T47D (cell line): Measurements from ENCODE around the gene VPS39.
A peak's percentile ranks its signal among the peaks of the same experiment; 100 is the strongest.

Source experiments
- DNase-seq, 2 experiments: peaks; one replicate each; pipeline versions ENCODE4 v3.0.0 to v3.0.0-alpha.2; 2011 to 2012; ENCODE audit warnings: low read depth in 1 of 2, low spot score in 1 of 2
- JUND ChIP-seq: IDR thresholded peaks from 2 replicates; pipeline ENCODE4 v1.6.1; 2012; ENCODE audit warnings: low read depth
- in situ Hi-C: cut with HindIII; loops from 2 replicates; pipeline ENCODE4 v1.10.0; 2016; ENCODE audit warnings: low sequenced_read_pairs, low pct_unique_long_range_greater_than_20kb

Gene VPS39

DNA sequence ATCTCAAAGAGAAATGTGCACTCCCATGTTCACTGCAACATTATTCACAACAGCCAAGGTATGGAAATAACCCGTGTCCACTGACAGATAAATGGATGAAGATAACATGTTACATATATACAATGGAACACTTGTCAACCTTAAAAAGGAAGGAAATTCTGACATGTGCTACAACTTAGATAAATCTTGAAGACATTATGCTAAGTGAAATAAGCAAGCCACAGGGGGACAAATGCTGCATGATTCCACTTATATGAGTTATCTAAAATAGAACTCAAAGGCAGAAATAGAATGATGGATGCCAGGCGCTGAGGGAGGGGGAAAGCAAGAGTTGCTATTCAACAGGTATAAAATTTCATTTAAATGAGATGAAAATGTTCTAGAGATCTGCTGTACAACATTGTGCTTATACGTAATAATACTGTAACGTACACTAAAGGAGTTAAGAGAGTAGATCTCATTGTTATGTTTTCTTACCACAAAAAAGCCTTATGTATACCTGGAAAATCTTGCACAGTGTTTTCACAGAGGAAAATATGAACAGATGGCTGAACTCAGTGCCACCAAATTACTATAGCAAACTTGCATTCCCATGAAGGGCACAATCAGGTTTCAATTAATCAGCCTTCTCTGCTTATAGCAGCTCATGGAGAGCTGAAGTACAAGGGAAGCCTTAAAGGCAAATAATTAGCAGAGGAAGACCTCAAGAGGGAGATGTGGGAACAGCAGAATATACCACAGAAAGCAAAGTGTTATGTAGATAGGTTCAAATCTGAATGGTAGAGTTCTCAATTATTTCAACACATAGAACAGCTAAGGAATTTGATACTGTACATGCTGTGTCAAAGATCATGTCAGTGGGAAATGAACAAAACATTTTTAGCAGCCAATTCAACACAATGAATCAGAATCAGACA lies 8.1 kb upstream of the VPS39 start:
- peak in 1 of 2 experiments; percentile 35 for DNase-seq
- no peak for TF ChIP-seq JUND
- in situ Hi-C loops, result no loop called here

- TF ChIP-seq JUND, result no peak
- DNase-seq, result no peak
- in situ Hi-C loops, result no loop called here
Observed at GRCh38 chr15:42214600-42214999, 6.5 kb upstream of the VPS39 start.

DNA sequence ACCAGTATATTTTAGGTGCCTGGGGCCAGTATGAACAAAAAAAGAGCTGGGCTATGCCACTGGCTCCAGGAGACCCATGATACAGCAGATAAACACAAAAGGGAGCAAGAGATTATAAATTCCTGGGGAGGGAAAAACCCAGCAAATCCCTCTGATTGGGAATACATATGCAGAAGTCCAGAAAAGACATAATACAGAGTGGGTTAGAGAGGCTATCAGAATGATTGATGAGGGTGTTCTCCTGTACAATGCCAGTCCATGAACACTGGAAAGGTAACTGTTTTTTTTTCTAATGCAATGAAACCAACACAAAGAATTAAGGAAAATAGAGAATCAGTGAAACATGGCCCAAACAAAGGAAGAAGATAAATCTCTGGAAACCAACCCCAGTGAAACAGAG lies 5.4 kb upstream of the VPS39 start:
- TF ChIP-seq JUND, result no peak
- no peak for DNase-seq
- in situ Hi-C loops, result no loop called here

DNA sequence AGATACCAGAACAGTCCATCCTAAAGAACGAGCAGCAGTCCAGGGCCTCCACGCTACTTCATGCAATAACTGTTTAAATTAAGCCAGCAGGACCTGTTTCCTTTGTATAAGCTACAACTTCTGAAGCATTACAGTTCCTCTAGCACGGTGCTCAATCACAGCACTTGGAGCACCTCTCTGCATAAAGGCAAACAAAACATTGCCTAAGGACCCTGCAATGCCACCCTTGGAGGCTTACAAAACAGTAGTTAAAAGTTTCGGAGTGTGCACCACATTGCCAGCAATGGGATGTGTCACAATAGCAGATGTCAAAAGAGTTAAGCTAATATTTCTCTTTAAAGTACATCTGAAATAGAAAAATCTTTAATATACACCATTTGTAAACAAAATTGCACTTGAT lies 2.6 kb upstream of the VPS39 start:
- no peak for TF ChIP-seq JUND
- DNase-seq, result no peak
- in situ Hi-C loops, result no loop called here

DNA sequence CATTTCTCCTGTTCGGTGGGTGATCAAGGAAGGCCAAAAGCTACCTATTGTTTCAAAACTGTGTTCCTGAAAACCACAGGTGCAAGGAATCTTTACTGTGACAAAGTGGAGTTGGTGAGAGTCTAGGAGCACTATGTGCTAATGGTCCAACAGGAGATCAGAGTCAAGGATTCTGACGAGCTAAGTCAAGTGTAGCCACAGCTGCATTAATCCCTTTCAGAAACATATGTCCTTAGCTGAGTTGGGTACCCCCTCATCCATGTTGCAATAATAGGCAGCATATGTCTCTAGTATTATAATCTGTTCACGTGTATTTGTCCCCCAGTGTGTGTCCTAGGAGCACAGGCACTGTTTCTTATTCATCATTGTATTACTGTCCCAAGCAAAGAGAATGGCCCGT lies 1.7 kb downstream of the VPS39 start:
- no peak for TF ChIP-seq JUND
- no peak for DNase-seq
- in situ Hi-C loops, result no loop called here

- no peak for DNase-seq
- TF ChIP-seq JUND, result no peak
- in situ Hi-C loops, result no loop called here
Observed at GRCh38 chr15:42203891-42204290, 4.2 kb downstream of the VPS39 start.

DNA sequence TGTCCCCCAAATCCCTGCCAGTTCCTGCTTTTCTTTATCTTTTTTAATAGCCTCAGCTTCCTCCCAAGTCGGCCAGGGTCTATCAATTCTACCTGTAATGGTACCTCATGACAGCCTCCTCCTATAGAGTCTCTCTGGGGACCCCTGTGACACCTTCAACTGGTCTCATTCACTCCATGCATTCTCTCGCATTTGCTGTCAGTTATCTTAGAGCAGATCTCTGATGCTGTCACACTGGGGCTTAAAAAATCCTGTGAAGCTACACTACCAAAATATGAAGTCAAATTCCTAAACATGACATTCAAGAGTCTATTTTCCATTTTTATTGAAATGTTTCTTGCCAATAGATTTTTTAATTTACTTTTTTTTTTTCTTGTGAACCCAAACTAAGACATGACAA lies 5.5 kb downstream of the VPS39 start:
- no peak for TF ChIP-seq JUND
- no peak for DNase-seq
- in situ Hi-C loops, result no loop called here

GRCh38 chr15:42201801-42202200 lies 6.3 kb downstream of the VPS39 start:
- DNase-seq, result no peak
- in situ Hi-C loops, result no loop called here
- TF ChIP-seq JUND, result no peak

DNA sequence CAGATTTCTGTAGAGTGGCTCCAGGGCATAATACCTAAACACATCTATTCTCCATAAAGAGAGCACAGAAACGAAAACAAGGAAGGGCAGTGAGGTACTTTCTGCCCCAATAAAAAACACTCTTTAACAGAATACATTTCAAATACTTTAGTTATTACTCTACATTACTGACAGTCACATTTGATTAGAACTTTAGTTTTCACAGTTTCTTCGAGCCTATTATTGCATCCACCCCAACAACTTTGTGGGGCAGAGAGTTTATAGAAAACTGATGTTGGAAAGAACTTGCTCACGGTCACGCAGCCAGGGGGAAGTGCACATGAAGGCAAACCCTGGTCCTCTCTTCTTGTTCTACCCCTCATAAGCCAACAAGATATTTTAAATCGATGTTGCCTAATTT lies 9.0 kb downstream of the VPS39 start:
- in situ Hi-C loops, result no loop called here
- no peak for TF ChIP-seq JUND
- DNase-seq, result no peak

- peak in 1 of 2 experiments; percentile 6 for DNase-seq
- TF ChIP-seq JUND, result no peak
- in situ Hi-C loops, result no loop called here
Observed at GRCh38 chr15:42198516-42198915, 9.6 kb downstream of the VPS39 start.

DNA sequence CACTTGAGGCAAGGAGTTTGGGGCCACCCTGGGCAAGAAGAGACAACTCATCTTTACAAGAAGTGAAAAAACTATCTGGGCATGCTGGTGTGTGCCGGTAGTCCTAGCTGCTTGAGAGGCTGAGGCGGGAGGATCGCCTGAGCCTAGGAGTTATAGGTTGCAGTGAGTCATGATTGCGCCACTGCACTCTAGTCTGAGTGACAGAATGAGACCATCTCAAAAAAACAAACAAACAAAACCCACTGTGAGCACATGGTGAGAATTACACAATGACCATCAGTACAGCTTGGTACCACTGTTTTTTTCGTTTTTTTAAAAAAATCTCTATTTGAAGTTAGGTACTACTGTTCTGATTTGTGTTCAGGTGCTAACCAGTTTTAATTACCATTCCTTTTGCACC lies 13.6 kb downstream of the VPS39 start:
- in situ Hi-C loops, result no loop called here
- no peak for DNase-seq
- TF ChIP-seq JUND, result no peak

DNA sequence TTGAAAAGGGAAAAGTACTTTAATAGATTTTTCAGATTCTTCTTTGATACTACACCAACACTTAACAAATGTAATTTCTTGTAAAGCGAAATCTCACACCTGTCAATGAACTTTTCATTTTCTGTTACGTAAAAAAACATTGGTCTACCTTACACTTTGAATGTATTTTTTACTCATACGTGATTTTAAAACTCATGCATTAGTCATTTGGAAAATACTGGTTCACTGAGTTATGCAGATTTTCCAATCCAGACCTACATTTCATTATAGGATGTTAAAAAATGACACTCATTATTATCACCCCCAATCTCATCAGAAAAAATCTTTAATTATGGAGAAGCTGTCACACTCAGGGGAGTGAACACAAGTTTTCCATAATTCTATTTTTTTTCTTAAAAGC lies 14.7 kb downstream of the VPS39 start:
- DNase-seq, result no peak
- no peak for TF ChIP-seq JUND
- in situ Hi-C loops, result no loop called here

GRCh38 chr15:42191610-42192346 lies 16.3 kb downstream of the VPS39 start:
- DNase-seq, result no peak
- in situ Hi-C loops, result no loop called here
- no peak for TF ChIP-seq JUND
